HCT116 (cell line): ENCODE results near the gene ZFHX3. TPM values are rescaled to one million over a fixed set of nuclear protein-coding genes. Genes with fewer than 3 reads are reported as not detected.

Experiments used
- ATAC-seq: fragments of 200-7000 bp; cut with Tn5 transposase; 2 replicates; pipeline ENCODE4 v1.9.1; 2020; ENCODE audit warnings: mild to moderate bottlenecking, moderate library complexity
- BruUV-seq: library from RNA; stranded (reverse); fragments of 400-500 nt; replicated peaks from 2 replicates; lab custom pipeline; 2021; lab: Mats Ljungman, UMichigan
- CTCF ChIA-PET: fragments of 300-600 bp; sonication (Branson Sonifier 250); formaldehyde crosslinking; loops from one replicate; lab custom pipeline; 2021; ENCODE audit warnings: antibody characterized with exemption; lab: Charles Lee
- POLR2A ChIA-PET: fragments of 300-600, 350-600 bp; sonication (Branson Sonifier 250); formaldehyde crosslinking; loops from one replicate; lab custom pipeline; 2021; ENCODE audit warnings: antibody characterized with exemption; lab: Charles Lee
- RAD21 ChIA-PET, 2 experiments: fragments of 300-600 bp; sonication (Branson Sonifier 250); formaldehyde crosslinking; loops; one replicate each; lab custom pipeline; 2023; ENCODE audit warnings: low total read pairs in 2 of 2; ENCODE audit not compliant: uncharacterized antibody in 2 of 2, unreplicated experiment in 2 of 2, low non-redundant PET in 1 of 2; lab: Charles Lee
- DNase-seq: peaks from one replicate; pipeline ENCODE4 v3.0.0-alpha.2; 2010; ENCODE audit warnings: low read depth, low spot score
- H2AFZ ChIP-seq: fragments of 200-600 bp; shearing (Covaris generic), sonication (generic); 2 replicates; pipeline ENCODE4 v1.6.1; 2017; ENCODE audit warnings: low read depth, mixed run types, mixed read lengths, antibody characterized with exemption, low read length; ENCODE audit not compliant: poor library complexity, severe bottlenecking
- H3K27ac ChIP-seq: 2 replicates; pipeline ENCODE4 v1.5.1; 2012; ENCODE audit warnings: low read depth, low read length
- H3K27me3 ChIP-seq: fragments of 200-600 bp; sonication (generic); 2 replicates; pipeline ENCODE4 v1.6.1; 2016; ENCODE audit warnings: mixed run types, low read length, mixed read lengths; ENCODE audit not compliant: insufficient read depth
- H3K36me3 ChIP-seq, 2 experiments: fragments of 200-500 bp in 1 of 2; fragments of 200-600 bp in 1 of 2; sonication (Bioruptor generic) in 1 of 2; sonication (generic) in 1 of 2; 2 replicates each; pipeline versions ENCODE4 v1.5.1 to v1.6.1; 2014 to 2016; ENCODE audit warnings: low read length in 2 of 2, inconsistent platforms in 1 of 2, mixed read lengths in 1 of 2, mixed run types in 1 of 2; ENCODE audit not compliant: insufficient read depth in 2 of 2, control insufficient read depth in 1 of 2
- H3K4me1 ChIP-seq, 2 experiments: fragments of 200-600 bp in 1 of 2; sonication (generic) in 1 of 2; 2 replicates each; pipeline versions ENCODE4 v1.5.1 to v1.6.1; 2012 to 2017; ENCODE audit warnings: low read length in 2 of 2, inconsistent platforms in 1 of 2, mild to moderate bottlenecking in 1 of 2, mixed read lengths in 1 of 2, mixed run types in 1 of 2, moderate library complexity in 1 of 2; ENCODE audit not compliant: insufficient read depth in 2 of 2, control insufficient read depth in 1 of 2
- H3K4me2 ChIP-seq: fragments of 200-600 bp; sonication (generic); 2 replicates; pipeline ENCODE4 v1.6.1; 2017; ENCODE audit warnings: mixed run types, low read length, mixed read lengths
- H3K4me3 ChIP-seq, 2 experiments: fragments of 200-600 bp in 1 of 2; sonication (generic) in 1 of 2; replicated peaks in 1 of 2; 2 replicates each; pipeline ENCODE4 v1.5.1; 2011 to 2016; ENCODE audit warnings: low read length in 2 of 2, control low read depth in 1 of 2, low read depth in 1 of 2, mild to moderate bottlenecking in 1 of 2, mixed read lengths in 1 of 2, mixed run types in 1 of 2
- H3K79me2 ChIP-seq: fragments of 200-600 bp; sonication (generic); 2 replicates; pipeline ENCODE4 v1.6.1; 2017; ENCODE audit warnings: mild to moderate bottlenecking, mixed run types, low read length, moderate library complexity, mixed read lengths; ENCODE audit not compliant: insufficient read depth
- H3K9ac ChIP-seq: fragments of 200-600 bp; sonication (generic); 2 replicates; pipeline ENCODE4 v1.6.1; 2016; ENCODE audit warnings: low read length, mixed read lengths
- H3K9me2 ChIP-seq: fragments of 200-600 bp; sonication (generic), shearing (Covaris generic); 2 replicates; pipeline ENCODE4 v1.6.1; 2017; ENCODE audit warnings: mixed run types, mild to moderate bottlenecking, moderate library complexity; ENCODE audit not compliant: insufficient read depth
- H3K9me3 ChIP-seq, 2 experiments: fragments of 200-500 bp in 1 of 2; fragments of 200-600 bp in 1 of 2; sonication (Bioruptor generic) in 1 of 2; sonication (generic) in 1 of 2; 2 replicates each; pipeline ENCODE4 v1.6.1; 2014 to 2017; ENCODE audit warnings: low read length in 2 of 2, mixed read lengths in 2 of 2, inconsistent platforms in 1 of 2, low read depth in 1 of 2, mild to moderate bottlenecking in 1 of 2, mixed run types in 1 of 2, moderate library complexity in 1 of 2; ENCODE audit not compliant: control insufficient read depth in 1 of 2, insufficient read depth in 1 of 2
- H4K20me1 ChIP-seq: fragments of 200-600 bp; sonication (generic), shearing (Covaris generic); 2 replicates; pipeline ENCODE4 v1.6.1; 2017; ENCODE audit warnings: mixed run types, mild to moderate bottlenecking, moderate library complexity; ENCODE audit not compliant: insufficient read depth
- ATF3 ChIP-seq: IDR thresholded peaks from 2 replicates; pipeline ENCODE4 v1.6.1; 2012
- CBX3 ChIP-seq: IDR thresholded peaks from 2 replicates; pipeline ENCODE4 v1.6.1; 2012; ENCODE audit warnings: low read depth
- CEBPB ChIP-seq: IDR thresholded peaks from 2 replicates; pipeline ENCODE4 v1.6.1; 2012; ENCODE audit warnings: low read depth
- EZH2 ChIP-seq: fragments of 200-600 bp; sonication (generic); IDR thresholded peaks from 2 replicates; pipeline ENCODE4 v1.6.1; 2017; ENCODE audit warnings: antibody characterized with exemption, mixed run types
- EZH2phosphoT487 ChIP-seq: fragments of 200-600 bp; IDR thresholded peaks from 2 replicates; pipeline ENCODE4 v1.6.1; 2018; ENCODE audit warnings: antibody characterized with exemption, borderline replicate concordance
- MAX ChIP-seq: IDR thresholded peaks from 2 replicates; pipeline ENCODE4 v1.6.1; 2012
- REST ChIP-seq: IDR thresholded peaks from 2 replicates; pipeline ENCODE4 v1.6.1; 2012; ENCODE audit warnings: low read depth
- SP1 ChIP-seq: IDR thresholded peaks from 2 replicates; pipeline ENCODE4 v1.6.1; 2012; ENCODE audit warnings: low read depth
- SRF ChIP-seq: IDR thresholded peaks from 2 replicates; pipeline ENCODE4 v1.6.1; 2012; ENCODE audit warnings: low read depth
- ZBTB33 ChIP-seq: IDR thresholded peaks from 2 replicates; pipeline ENCODE4 v1.6.1; 2011; ENCODE audit warnings: mild to moderate bottlenecking, low read length, moderate library complexity; ENCODE audit not compliant: insufficient replicate concordance; ENCODE audit errors: extremely low read depth
- ZFX ChIP-seq: fragments of 450-650 bp; IDR thresholded peaks from 2 replicates; pipeline ENCODE4 v1.6.1; 2017
- ZNF274 ChIP-seq: fragments of 200-500 bp; sonication (Bioruptor generic); IDR thresholded peaks from 2 replicates; pipeline ENCODE4 v1.6.1; 2014; ENCODE audit warnings: mild to moderate bottlenecking, low read depth, low read length, inconsistent platforms
- intact Hi-C: fragments of 100-400 bp; cut with micrococcal nuclease; formaldehyde crosslinking; loops from 2 replicates; pipeline ENCODE4 v1.10.0; 2022
- total RNA-seq: library from RNA; stranded (reverse); gene quantifications from one replicate; pipeline ENCODE4 v1.2.1, GENCODE V29; 2021; ENCODE audit not compliant: unreplicated experiment

The ZFHX3 gene
- total RNA-seq, 1 experiment from 2014 or later = 6.3 TPM

- CTCF ChIA-PET = no interaction called here
- ATAC-seq = no peak
- H2AFZ ChIP-seq = no peak overlapping the region
- RAD21 ChIA-PET = no interaction called here
- H3K27ac ChIP-seq = no peak overlapping the region
- no peak for DNase-seq
- no peak overlapping the region for H3K9ac ChIP-seq
- H3K4me3 ChIP-seq = no peak overlapping the region
- no peaks in the 10 kb centered on the region for H4K20me1 ChIP-seq
- intact Hi-C loops = no loop called here
- no TSS peak for BruUV-seq
- H3K4me2 ChIP-seq = no peak overlapping the region
- no peaks in the 10 kb centered on the region for H3K27me3 ChIP-seq
- H3K79me2 ChIP-seq = no peaks in the 10 kb centered on the region
- no peak for TF ChIP-seq SP1
- TF ChIP-seq ZFX = no peak
- TF ChIP-seq CBX3 = no peak
- TF ChIP-seq CEBPB = no peak
- TF ChIP-seq EZH2 = no peak
- no peak for TF ChIP-seq ZNF274
- no peak for TF ChIP-seq ZBTB33
- no peak for TF ChIP-seq MAX
- no peak for TF ChIP-seq SRF
- TF ChIP-seq REST = no peak
- TF ChIP-seq EZH2phosphoT487 = no peak
- TF ChIP-seq ATF3 = no peak
- no peaks in the 10 kb centered on the region; a peak in 1 of 4 replicates for H3K36me3 ChIP-seq
- H3K4me1 ChIP-seq = no peaks in the 10 kb centered on the region
- no peaks in the 10 kb centered on the region for H3K9me3 ChIP-seq
- H3K9me2 ChIP-seq = no peaks in the 10 kb centered on the region
- POLR2A ChIA-PET = no interaction called here
Measured at GRCh38 chr16:72794986-72795385, 252.9 kb downstream of the ZFHX3 start.
